Non-pigmented ciliary epithelial cell (primary cell): Measurements from ENCODE around the gene FBXO36.

Source experiments
- DNase-seq: peaks from one replicate; pipeline ENCODE4 v3.0.0-alpha.2; 2010; ENCODE audit warnings: low read depth

The FBXO36 gene

GRCh38 chr2:229970406-229970805 lies 48.1 kb downstream of the FBXO36 start:
- DNase-seq, result no peak

GRCh38 chr2:229971298-229971790 lies 49.0 kb downstream of the FBXO36 start:
- no peak for DNase-seq

- DNase-seq, result peak; percentile 51
Measured at GRCh38 chr2:229974266-229974665, 52.0 kb downstream of the FBXO36 start.

GRCh38 chr2:229980431-229981184 lies 58.3 kb downstream of the FBXO36 start:
- peak; percentile 36 for DNase-seq

- DNase-seq, result no peak
Measured at GRCh38 chr2:229993236-229993635, 70.9 kb downstream of the FBXO36 start.

- DNase-seq, result no peak
Measured at GRCh38 chr2:229996320-229996719, 74.0 kb downstream of the FBXO36 start.

GRCh38 chr2:229997565-229997964 lies 75.3 kb downstream of the FBXO36 start:
- no peak for DNase-seq

GRCh38 chr2:230000118-230000841 lies 78.0 kb downstream of the FBXO36 start:
- no peak for DNase-seq

GRCh38 chr2:230007931-230008707 lies 85.8 kb downstream of the FBXO36 start:
- no peak for DNase-seq

- no peak for DNase-seq
Measured at GRCh38 chr2:230008708-230009066, 86.4 kb downstream of the FBXO36 start.

- no peak for DNase-seq
Measured at GRCh38 chr2:230010501-230010900, 88.2 kb downstream of the FBXO36 start.

GRCh38 chr2:230011617-230012016 lies 89.3 kb downstream of the FBXO36 start:
- DNase-seq, result no peak

- no peak for DNase-seq
Measured at GRCh38 chr2:230012267-230012884, 90.1 kb downstream of the FBXO36 start.

GRCh38 chr2:230016844-230017243 lies 94.5 kb downstream of the FBXO36 start:
- DNase-seq, result no peak

GRCh38 chr2:230018153-230018552 lies 95.8 kb downstream of the FBXO36 start:
- no peak for DNase-seq

- DNase-seq, result no peak
Measured at GRCh38 chr2:230019742-230020141, 97.4 kb downstream of the FBXO36 start.

- no peak for DNase-seq
Measured at GRCh38 chr2:230023313-230023712, 101.0 kb downstream of the FBXO36 start.

- DNase-seq, result no peak
Measured at GRCh38 chr2:230042195-230042594, 119.9 kb downstream of the FBXO36 start.

- no peak for DNase-seq
Measured at GRCh38 chr2:230043025-230043424, 120.7 kb downstream of the FBXO36 start.

GRCh38 chr2:230043461-230043860 lies 121.2 kb downstream of the FBXO36 start:
- DNase-seq, result no peak

- no peak for DNase-seq
Measured at GRCh38 chr2:230046491-230046890, 124.2 kb downstream of the FBXO36 start.

- DNase-seq, result no peak
Measured at GRCh38 chr2:230048010-230048671, 125.8 kb downstream of the FBXO36 start.
